IPS-15b (cell line): ENCODE results near the gene KRT33A.
"Not testable (repeated sequence)": the region's sequence is repeated elsewhere in the genome, so short reads cannot be mapped to it uniquely, and the experiment has no call there.

Experiments used
- H3K27me3 ChIP-seq: one replicate; pipeline ENCODE4 v1.6.1; 2013; ENCODE audit warnings: low read length; ENCODE audit not compliant: control insufficient read depth, insufficient read depth
- H3K36me3 ChIP-seq: one replicate; pipeline ENCODE4 v1.6.1; 2013; ENCODE audit warnings: low read length; ENCODE audit not compliant: control insufficient read depth, insufficient read depth
- H3K4me1 ChIP-seq: one replicate; pipeline ENCODE4 v1.6.1; 2013; ENCODE audit warnings: mild to moderate bottlenecking, low read length; ENCODE audit not compliant: control insufficient read depth, insufficient read depth
- H3K4me3 ChIP-seq: one replicate; pipeline ENCODE4 v1.5.1; 2013; ENCODE audit warnings: low read depth, low read length
- H3K9ac ChIP-seq: one replicate; pipeline ENCODE4 v1.6.1; 2013; ENCODE audit warnings: low read depth, mild to moderate bottlenecking, low read length
- H3K9me3 ChIP-seq: one replicate; pipeline ENCODE4 v1.6.1; 2013; ENCODE audit warnings: mild to moderate bottlenecking, low read length; ENCODE audit not compliant: control insufficient read depth, insufficient read depth

KRT33A gene

DNA sequence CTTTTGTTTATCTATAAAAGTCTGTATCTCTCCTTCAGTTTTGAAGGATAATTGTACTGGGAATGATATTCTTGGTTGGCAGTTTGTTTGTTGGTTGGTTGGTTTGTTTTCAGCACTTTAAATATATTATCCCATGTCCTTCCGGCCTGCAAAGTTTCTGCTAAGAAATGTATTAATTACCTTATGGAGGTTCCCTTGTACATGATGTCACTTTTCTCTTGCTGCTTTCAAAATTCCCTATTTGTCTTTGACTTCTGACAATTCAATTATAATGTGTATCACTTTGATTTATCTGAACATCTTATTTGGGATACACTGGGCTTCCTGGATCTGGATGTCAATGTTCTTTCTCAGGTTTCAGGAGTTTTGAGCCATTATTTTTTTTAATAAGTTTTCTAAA is 35.6 kb upstream of the KRT33A start:
- H3K27me3 ChIP-seq, result no peaks in the 10 kb centered on the region
- no peak overlapping the region for H3K4me3 ChIP-seq
- H3K9ac ChIP-seq, result no peak overlapping the region
- H3K36me3 ChIP-seq, result no peaks in the 10 kb centered on the region
- no peaks in the 10 kb centered on the region for H3K9me3 ChIP-seq
- H3K4me1 ChIP-seq, result no peaks in the 10 kb centered on the region

DNA sequence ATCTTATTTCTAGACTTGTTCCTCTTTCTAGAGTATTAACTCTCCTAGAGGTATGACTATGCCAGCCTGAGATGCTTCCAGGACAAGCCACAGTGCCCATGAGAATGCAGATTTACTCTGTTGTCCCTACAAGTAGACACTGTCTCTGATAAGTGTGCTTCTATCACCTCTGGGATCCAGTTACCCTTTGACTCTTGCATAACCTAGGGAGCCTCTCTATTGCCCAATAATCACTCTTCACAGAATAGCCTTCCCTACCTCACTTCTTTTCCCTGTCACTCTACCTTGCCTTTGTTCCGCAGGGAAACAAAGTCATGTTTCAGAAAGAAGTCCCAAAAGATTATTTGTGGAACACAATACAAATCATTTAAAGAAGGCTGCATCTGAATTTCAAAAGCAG is 33.1 kb upstream of the KRT33A start:
- Histone ChIP-seq H3K27me3 (no peaks in the 10 kb centered on the region), H3K4me3 (no peak overlapping the region), H3K36me3 (no peaks in the 10 kb centered on the region), H3K4me1 (no peaks in the 10 kb centered on the region), H3K9ac (no peak overlapping the region), H3K9me3 (no peaks in the 10 kb centered on the region)

DNA sequence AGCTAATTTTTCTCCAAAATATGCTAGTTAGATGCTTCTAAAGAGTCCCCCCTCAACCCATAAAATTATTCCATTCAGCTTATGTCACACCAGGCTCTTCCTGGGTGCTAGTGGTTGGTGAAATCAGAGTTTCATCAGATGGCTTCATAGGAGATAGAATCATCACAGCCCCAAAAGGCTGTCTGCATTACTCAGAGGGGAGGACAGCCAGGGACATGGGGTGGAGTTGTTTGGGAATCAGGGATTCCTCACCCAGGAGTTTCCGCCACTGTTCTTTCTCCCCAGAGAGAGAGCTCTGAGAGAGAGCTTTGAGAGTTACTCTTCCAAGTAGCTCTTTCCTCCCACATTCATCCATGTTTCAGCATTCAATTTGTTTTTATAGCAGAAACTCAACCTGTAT is 31.8 kb upstream of the KRT33A start:
- Histone ChIP-seq H3K4me3 (no peak overlapping the region), H3K4me1 (no peaks in the 10 kb centered on the region), H3K9me3 (no peaks in the 10 kb centered on the region)

DNA sequence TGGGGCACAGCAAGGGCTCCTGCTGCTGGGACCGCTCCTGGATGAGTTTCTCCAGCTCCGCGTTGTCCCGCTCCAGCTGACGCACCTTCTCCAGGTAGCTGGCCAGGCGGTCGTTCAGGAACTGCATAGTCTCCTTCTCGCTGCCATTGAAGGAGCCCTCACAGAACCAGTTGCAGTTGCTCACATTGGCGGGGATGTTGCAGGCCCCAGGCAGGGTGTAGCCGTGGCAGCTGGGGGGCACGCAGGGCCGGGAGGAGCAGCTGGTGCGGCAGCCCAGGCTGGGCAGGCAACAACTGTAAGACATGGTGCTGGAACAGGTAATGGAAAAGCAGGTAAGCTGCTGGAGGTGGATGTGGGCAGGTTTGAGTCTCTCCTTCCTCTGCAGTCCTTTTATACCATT is 31.3 kb upstream of the KRT33A start, which contains the start of gene KRT34:
Gene KRT34, minus strand, starts transcription at position 364 of the 400 bp plus-strand sequence. Its CDS starts 60 bp downstream, at position 304.
- not testable (repeated sequence) for H3K4me1 ChIP-seq, H3K9ac ChIP-seq, H3K27me3 ChIP-seq

More for the DNA sequence above, 31.8 kb upstream of the KRT33A start:
- Histone ChIP-seq H3K36me3 (no peaks in the 10 kb centered on the region), H3K9ac (no peak overlapping the region), H3K27me3 (no peaks in the 10 kb centered on the region)

DNA sequence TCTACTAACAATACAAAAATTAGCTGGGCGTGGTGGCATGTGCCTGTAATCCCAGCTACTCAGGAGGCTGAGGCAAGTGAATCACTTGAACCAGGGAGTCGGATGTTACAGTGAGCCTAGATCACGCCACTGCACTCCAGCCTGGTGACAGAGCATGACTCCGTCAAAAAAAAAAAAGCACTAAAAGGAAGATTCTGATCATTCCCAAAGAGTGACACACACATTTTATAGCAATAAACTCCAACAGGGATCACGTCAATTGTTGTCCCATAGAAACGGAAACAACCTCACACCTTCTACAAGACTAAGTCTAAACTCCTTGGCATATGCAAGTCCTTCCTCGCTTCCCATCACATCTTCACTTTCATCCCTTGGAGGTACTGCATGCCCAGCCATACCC is 29.5 kb upstream of the KRT33A start:
- not testable (repeated sequence) for H3K27me3 ChIP-seq, H3K36me3 ChIP-seq, H3K9me3 ChIP-seq, H3K4me1 ChIP-seq, H3K9ac ChIP-seq, H3K4me3 ChIP-seq

More for the DNA sequence above, 31.3 kb upstream of the KRT33A start, which contains the start of gene KRT34:
- not testable (repeated sequence) for H3K9me3 ChIP-seq, H3K4me3 ChIP-seq, H3K36me3 ChIP-seq

DNA sequence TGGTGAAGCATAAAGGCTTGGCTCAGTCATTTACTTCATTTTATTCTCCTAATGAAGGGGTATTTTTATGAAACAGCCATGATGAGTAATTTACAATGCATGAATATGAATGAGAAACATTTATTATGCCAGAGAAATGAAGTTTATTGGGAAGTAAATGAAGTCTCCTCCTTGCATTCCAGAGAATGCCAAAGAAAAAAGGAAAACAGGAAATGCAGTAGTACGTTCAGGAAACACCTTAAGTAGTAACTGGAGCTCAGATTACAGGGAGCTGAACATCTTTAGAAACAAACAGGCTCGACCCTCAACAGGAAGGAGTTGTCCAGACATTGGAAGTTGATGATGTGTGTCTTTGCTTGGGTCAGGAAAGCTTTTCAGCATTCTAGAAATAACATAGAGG is 26.9 kb upstream of the KRT33A start:
- Histone ChIP-seq H3K9me3 (no peaks in the 10 kb centered on the region), H3K36me3 (no peaks in the 10 kb centered on the region), H3K27me3 (no peaks in the 10 kb centered on the region), H3K9ac (no peak overlapping the region), H3K4me3 (no peak overlapping the region), H3K4me1 (no peaks in the 10 kb centered on the region)

DNA sequence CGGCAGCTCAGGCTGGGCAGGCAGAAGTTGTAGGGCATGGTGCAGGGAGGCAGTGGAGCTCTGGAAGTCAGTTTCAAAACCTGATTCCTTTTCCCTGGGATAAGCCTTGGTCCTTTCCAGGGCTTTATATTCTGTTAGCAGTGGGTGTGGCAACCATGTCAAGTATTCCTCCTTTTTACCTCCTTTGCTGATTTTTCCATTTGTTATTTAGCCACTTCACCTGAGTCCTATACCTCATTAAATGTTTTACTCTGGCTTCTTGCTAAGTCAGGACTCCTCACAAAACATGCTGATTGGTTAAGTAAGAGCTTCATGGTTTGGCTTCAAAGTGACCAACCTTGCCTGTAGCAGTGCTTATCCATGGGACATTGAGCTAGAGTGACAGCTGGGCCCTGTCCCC is 19.1 kb upstream of the KRT33A start, which contains the start of gene KRT33B:
Gene KRT33B, minus strand, starts transcription at position 101 of the 400 bp plus-strand sequence. Its CDS starts 63 bp downstream, at position 38.
- Histone ChIP-seq H3K36me3 (no peaks in the 10 kb centered on the region), H3K9ac (no peak within 1 kb of the TSS), H3K9me3 (no peaks in the 10 kb centered on the region), H3K27me3 (no peaks in the 10 kb centered on the region), H3K4me3 (no peak within 1 kb of the TSS), H3K4me1 (no peaks in the 10 kb centered on the region)

DNA sequence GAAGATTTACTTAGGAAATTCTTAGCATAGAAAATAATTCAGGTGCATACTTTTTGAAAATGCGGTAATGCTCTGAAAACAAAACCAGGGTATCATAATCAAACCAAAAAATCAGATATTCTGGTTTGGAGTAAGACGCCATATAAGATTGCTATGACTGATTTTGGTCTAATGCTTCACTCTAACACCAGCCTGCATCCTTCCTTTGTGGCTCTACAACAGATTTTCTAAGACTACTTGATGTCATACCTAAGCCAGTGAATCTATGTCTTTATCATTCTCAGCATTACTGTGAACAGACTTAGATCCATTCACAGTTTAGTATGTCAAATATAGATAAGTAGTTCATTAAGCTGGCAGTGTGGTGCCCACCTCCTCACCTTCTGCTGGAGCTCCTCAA is 18.4 kb upstream of the KRT33A start:
- Histone ChIP-seq H3K9ac (no peak overlapping the region), H3K9me3 (no peaks in the 10 kb centered on the region), H3K4me3 (no peak overlapping the region), H3K27me3 (no peaks in the 10 kb centered on the region), H3K36me3 (no peaks in the 10 kb centered on the region), H3K4me1 (no peaks in the 10 kb centered on the region)

DNA sequence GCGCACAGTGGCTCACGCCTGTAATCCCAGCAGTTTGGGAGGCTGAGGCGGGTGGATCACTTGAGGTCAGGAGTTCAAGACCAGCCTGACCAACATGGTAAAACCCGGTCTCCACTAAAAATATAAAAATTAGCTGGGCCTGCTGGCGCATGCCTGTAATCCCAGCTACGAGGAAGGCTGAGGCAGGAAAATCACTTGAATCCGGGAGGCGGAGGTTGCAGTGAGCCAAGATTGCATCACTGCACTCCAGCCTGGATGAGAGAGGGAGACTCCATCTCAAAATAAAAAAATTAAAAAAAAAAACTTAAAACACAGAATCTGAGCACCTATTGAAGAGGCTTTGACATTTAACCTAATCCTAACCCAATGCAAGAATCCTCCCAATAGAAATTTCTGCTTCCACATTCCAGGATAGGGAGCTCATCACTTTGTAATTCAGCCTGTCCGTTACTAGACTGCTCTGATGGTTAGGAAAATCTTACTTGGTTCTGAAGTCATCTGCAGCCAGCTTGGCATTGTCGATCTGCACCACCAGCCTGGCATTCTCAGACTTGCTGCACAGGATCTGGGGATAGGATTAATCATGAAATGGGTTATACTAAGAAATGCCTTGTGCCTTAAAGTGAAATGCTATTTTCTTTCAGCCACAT is 16.9 kb upstream of the KRT33A start:
- H3K27me3 ChIP-seq, result no peaks in the 10 kb centered on the region
- H3K36me3 ChIP-seq, result no peaks in the 10 kb centered on the region
- H3K9ac ChIP-seq, result no peak overlapping the region
- no peaks in the 10 kb centered on the region for H3K9me3 ChIP-seq
- H3K4me3 ChIP-seq, result no peak overlapping the region
- H3K4me1 ChIP-seq, result no peaks in the 10 kb centered on the region

DNA sequence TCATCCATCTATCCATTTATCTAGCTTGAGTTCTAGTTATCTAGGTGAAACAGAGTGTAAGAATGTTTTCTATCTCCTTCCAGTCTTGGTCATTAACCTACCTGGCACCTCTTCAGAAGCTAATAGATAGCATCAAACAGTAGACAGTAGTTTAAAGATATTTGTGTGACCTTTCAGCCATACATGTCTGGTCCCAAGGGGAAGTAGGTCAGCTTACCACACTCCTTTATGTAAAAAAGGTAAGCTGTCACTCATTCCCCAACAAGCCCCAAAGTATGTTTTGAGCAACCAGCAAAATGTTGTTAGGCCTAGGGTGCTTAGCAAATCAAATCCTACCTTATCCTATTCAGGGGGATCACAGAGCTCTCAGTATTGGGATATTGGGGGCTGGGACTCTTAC is 15.4 kb upstream of the KRT33A start:
- H3K36me3 ChIP-seq, result no peaks in the 10 kb centered on the region
- H3K9me3 ChIP-seq, result no peaks in the 10 kb centered on the region
- no peak overlapping the region for H3K4me3 ChIP-seq
- H3K4me1 ChIP-seq, result no peaks in the 10 kb centered on the region
- no peaks in the 10 kb centered on the region for H3K27me3 ChIP-seq
- no peak overlapping the region for H3K9ac ChIP-seq

DNA sequence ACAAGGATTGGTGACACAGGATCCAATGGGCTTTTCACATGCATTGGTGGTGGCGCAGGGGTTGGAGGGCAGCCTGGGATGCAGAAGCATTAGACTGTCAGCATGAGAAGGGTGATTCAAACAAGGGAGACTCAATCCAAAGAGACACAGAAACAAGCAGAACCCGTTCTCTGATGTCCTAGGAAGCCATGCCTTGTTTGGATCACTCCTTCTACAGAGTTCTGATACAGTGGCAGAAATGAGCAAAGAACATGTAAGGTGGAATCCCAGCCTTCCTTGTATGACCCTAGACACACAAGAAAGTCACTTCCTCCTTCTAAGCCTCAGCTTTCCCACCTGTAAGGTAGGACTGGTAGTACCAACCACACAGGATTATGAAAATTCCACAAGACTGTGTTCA is 13.3 kb upstream of the KRT33A start:
- Histone ChIP-seq H3K4me1 (no peaks in the 10 kb centered on the region), H3K9ac (no peak overlapping the region), H3K9me3 (no peaks in the 10 kb centered on the region), H3K36me3 (no peaks in the 10 kb centered on the region), H3K4me3 (no peak overlapping the region), H3K27me3 (no peaks in the 10 kb centered on the region)

DNA sequence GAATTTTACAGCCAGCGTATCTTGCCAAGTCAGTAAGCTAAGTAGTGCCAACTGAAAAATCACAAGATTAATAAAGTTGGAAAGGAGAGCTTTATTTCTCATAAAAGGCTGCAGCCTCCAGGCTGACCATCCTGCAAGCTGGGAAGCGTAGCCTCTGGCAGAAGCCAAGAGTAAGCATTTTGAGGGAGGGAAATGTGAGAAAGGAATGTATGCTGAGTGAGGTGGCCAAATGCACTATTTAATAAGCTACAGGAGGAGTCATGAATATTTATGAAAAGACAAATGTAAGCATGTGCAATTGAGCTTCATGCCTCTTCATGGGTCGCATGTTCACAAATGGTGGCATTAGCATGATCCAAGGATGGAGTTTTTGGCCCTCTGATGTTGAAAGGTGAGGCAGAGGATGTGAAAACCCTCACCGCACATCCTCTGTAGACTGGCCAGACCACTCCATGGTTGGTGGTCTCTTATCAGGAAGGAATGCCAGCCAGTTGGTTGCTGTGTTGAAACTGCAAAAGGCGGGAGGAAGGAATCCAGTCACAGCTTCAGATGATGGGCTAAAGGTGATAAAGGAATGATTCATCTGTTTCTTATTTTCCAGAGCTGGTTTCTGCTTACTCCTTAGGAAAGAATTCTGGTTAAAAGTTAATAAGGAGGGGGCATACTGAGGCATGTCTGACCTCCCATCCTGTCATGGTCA is 9.8 kb upstream of the KRT33A start:
- Histone ChIP-seq H3K9ac (no peak overlapping the region), H3K4me1 (no peaks in the 10 kb centered on the region), H3K4me3 (no peak overlapping the region), H3K36me3 (no peaks in the 10 kb centered on the region), H3K27me3 (no peaks in the 10 kb centered on the region), H3K9me3 (no peaks in the 10 kb centered on the region)
